Endodermal cell (in vitro differentiated cells): ENCODE results near the gene UPF1. TPM values are rescaled to one million over a fixed set of nuclear protein-coding genes. Genes with fewer than 3 reads are reported as not detected.
A peak's percentile ranks its signal among the peaks of the same experiment; 100 is the strongest.

Experiments
- DNase-seq: peaks from one replicate; pipeline ENCODE4 v3.0.0-alpha.2; 2017
- H3K27ac ChIP-seq: 2 replicates; pipeline ENCODE4 v1.5.1; 2013; ENCODE audit warnings: mild to moderate bottlenecking, low read depth, low read length, moderate library complexity
- H3K27me3 ChIP-seq: 2 replicates; pipeline ENCODE4 v1.6.1; 2013; ENCODE audit warnings: mild to moderate bottlenecking, low read length, moderate library complexity; ENCODE audit not compliant: insufficient read depth, control insufficient read depth, poor library complexity, severe bottlenecking
- H3K36me3 ChIP-seq: 2 replicates; pipeline ENCODE4 v1.7.0; 2013; ENCODE audit warnings: mild to moderate bottlenecking, low read length, moderate library complexity; ENCODE audit not compliant: control insufficient read depth, insufficient read depth
- H3K4me1 ChIP-seq: one replicate; pipeline ENCODE4 v1.7.0; 2013; ENCODE audit warnings: low read length; ENCODE audit not compliant: control insufficient read depth, insufficient read depth
- H3K4me3 ChIP-seq: 2 replicates; pipeline ENCODE4 v1.5.1; 2013; ENCODE audit warnings: mild to moderate bottlenecking, low read length, moderate library complexity
- H3K9ac ChIP-seq: 2 replicates; pipeline ENCODE4 v1.6.1; 2013; ENCODE audit warnings: mild to moderate bottlenecking, low read length, moderate library complexity; ENCODE audit not compliant: poor library complexity, severe bottlenecking; ENCODE audit errors: extremely low read depth
- H3K9me3 ChIP-seq: 2 replicates; pipeline ENCODE4 v1.6.1; 2013; ENCODE audit warnings: mild to moderate bottlenecking, low read length, moderate library complexity; ENCODE audit not compliant: control insufficient read depth
- H3K27ac Mint-ChIP-seq: 2 replicates; pipeline ENCODE4 v1.8.0; 2020; ENCODE audit warnings: mixed read lengths
- H3K27me3 Mint-ChIP-seq: 2 replicates; pipeline ENCODE4 v1.8.0; 2021; ENCODE audit warnings: mild to moderate bottlenecking, mixed read lengths; ENCODE audit not compliant: insufficient read depth
- H3K36me3 Mint-ChIP-seq: 2 replicates; pipeline ENCODE4 v1.8.0; 2020; ENCODE audit warnings: low read depth, mixed read lengths
- H3K4me1 Mint-ChIP-seq: 2 replicates; pipeline ENCODE4 v1.8.0; 2020; ENCODE audit warnings: mixed read lengths
- H3K4me3 Mint-ChIP-seq: 2 replicates; pipeline ENCODE4 v1.8.0; 2020; ENCODE audit warnings: mild to moderate bottlenecking, moderate library complexity, mixed read lengths
- H3K9me3 Mint-ChIP-seq: 2 replicates; pipeline ENCODE4 v1.8.0; 2020; ENCODE audit warnings: mild to moderate bottlenecking, mixed read lengths
- WGBS, 2 experiments: methylation state at CpG; one replicate each; pipeline versions ENCODE4 v1.1.5 to v1.1.7; 2013; ENCODE audit warnings: missing lambda C conversion rate in 2 of 2, mixed read lengths in 1 of 2; ENCODE audit not compliant: insufficient coverage in 1 of 2, insufficient read length in 1 of 2; 5-methylcytosine and 5-hydroxymethylcytosine counted together
- total RNA-seq, 2 donors: library from RNA; stranded (reverse); fragmentation: NEBNext Ultra II Directional in 1 of 2; extraction: Animal tissue kit (Norgen Biotek cat#: 25700) in 1 of 2; gene quantifications; 2 replicates in 1 of 2; 3 replicates in 1 of 2; pipeline ENCODE4 v1.2.1, GENCODE V29; 2021
- TF ChIP-seq, protein P1 (sequence below): fragments of 200-600 bp; sonication (generic); conservative IDR thresholded peaks from 2 replicates; pipeline ENCODE4 v1.5.0; 2021; ENCODE audit warnings: antibody characterized with exemption, mild to moderate bottlenecking

UPF1 gene
- total RNA-seq, 2 donors from 2014 or later: 82.1 to 87.3 TPM

DNA sequence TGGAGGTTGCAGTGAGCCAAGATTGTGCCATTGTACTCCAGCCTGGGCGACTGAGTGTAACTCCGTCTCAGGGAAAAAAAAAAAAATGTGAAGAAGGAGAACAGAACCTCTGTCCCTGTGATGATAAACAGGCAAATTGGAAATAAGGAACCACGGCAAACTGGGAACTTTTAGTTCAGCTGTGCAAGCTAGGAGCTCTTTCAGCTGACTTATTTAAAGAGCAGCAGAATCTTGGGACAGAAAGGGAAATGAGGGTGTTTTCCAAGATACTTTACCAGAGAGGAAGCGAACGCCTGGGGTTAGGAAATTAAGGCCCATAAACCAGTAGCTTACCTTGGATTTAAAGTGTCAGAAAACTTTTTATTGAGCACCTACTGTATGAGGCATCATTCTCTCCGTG lies 3.0 kb upstream of the UPF1 start:
- peaks cover 35% of the 10 kb centered on the region for H3K27me3 Mint-ChIP-seq
- TF ChIP-seq, protein P1, sequence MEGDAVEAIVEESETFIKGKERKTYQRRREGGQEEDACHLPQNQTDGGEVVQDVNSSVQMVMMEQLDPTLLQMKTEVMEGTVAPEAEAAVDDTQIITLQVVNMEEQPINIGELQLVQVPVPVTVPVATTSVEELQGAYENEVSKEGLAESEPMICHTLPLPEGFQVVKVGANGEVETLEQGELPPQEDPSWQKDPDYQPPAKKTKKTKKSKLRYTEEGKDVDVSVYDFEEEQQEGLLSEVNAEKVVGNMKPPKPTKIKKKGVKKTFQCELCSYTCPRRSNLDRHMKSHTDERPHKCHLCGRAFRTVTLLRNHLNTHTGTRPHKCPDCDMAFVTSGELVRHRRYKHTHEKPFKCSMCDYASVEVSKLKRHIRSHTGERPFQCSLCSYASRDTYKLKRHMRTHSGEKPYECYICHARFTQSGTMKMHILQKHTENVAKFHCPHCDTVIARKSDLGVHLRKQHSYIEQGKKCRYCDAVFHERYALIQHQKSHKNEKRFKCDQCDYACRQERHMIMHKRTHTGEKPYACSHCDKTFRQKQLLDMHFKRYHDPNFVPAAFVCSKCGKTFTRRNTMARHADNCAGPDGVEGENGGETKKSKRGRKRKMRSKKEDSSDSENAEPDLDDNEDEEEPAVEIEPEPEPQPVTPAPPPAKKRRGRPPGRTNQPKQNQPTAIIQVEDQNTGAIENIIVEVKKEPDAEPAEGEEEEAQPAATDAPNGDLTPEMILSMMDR: no peak
- H3K4me3 Mint-ChIP-seq: no peak overlapping the region
- Histone ChIP-seq H3K4me1 (no peaks in the 10 kb centered on the region), H3K27me3 (peaks cover 10% of the 10 kb centered on the region), H3K27ac (no peak overlapping the region), H3K36me3 (no peaks in the 10 kb centered on the region), H3K4me3 (no peak overlapping the region), H3K9ac (no peak overlapping the region), H3K9me3 (peaks cover 7% of the 10 kb centered on the region)
- peaks cover 9% of the 10 kb centered on the region for H3K4me1 Mint-ChIP-seq
- WGBS, 2 experiments: 71 to 78% methylated on average over 5 to 6 of the region's 6 CpGs
- peaks cover 15% of the 10 kb centered on the region for H3K9me3 Mint-ChIP-seq
- no peaks in the 10 kb centered on the region for H3K36me3 Mint-ChIP-seq
- DNase-seq: no peak
- no peak overlapping the region for H3K27ac Mint-ChIP-seq

DNA sequence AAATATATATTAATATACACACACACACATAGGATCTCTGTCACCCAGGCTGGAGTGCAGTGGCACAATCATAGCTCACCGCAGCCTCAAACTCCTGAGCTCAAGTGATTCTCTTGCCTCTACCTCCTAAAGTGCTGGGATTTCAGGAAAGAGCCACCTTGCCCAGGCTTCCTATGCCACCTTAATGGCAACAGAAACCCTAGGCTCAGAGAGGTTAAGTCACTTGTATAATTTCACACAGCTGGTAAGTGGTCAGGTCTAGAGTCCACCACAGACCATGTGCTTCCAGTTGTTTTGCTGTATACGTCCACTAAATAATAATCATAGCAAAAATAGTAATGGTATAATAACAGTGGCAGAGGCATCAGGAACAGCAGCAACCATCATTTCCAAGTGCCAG lies 1.3 kb upstream of the UPF1 start:
- Mint-ChIP-seq H3K36me3 (peaks cover 16% of the 10 kb centered on the region), H3K27ac (no peak overlapping the region), H3K4me1 (peaks cover 22% of the 10 kb centered on the region), H3K4me3 (no peak overlapping the region), H3K27me3 (peaks cover 27% of the 10 kb centered on the region), H3K9me3 (peaks cover 15% of the 10 kb centered on the region)
- H3K36me3 ChIP-seq: peaks cover 11% of the 10 kb centered on the region
- H3K4me3 ChIP-seq: no peak overlapping the region
- TF ChIP-seq, protein P1: no peak
- H3K9me3 ChIP-seq: peaks cover 7% of the 10 kb centered on the region
- H3K4me1 ChIP-seq: no peaks in the 10 kb centered on the region
- H3K27me3 ChIP-seq: peaks cover 10% of the 10 kb centered on the region
- 82 to 100% methylated on average over 1 to 2 of the region's 2 CpGs for WGBS, 2 experiments
- H3K9ac ChIP-seq: no peak overlapping the region
- no peak overlapping the region for H3K27ac ChIP-seq
- no peak for DNase-seq

DNA sequence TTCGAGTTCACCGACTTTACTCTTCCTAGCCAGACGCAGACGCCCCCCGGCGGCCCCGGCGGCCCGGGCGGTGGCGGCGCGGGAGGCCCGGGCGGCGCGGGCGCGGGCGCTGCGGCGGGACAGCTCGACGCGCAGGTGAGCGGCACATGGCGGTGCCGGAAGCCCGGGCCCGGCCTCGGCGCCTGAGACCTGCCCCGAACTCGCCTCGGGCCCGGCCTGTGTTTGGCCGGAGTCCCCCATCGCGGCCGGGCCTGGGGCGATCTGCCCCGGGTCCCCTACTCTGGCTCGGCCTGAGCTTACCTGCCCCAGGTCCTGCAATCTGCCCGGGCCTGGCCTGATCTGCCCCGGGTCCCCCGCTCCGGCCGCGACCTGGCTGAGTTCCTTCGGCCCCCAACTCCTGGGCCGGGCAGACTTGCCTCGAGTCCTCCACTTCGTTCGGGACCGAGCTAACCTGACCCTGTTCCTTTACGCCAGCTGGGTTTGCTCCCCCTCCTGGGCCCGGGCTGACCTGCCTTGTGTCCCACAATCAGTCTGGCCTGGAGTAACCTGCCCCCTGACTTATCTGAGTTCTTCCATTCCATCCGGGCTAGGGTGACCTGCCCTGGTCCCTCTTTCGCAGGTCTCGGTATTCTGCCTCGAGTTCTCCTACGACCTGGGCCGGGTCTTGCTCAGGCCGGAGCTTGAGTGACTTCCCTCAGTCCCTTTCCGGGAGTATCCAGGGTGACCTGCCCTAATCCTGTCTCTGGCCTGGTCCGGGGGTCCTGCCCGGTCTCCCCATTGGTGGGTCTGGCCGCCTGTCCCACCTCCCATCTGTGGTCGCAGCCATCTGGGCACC lies 764 bp downstream of the UPF1 start:
- H3K9me3 Mint-ChIP-seq: peaks cover 3% of the 10 kb centered on the region
- H3K9ac ChIP-seq: peak overlapping the region; percentile 77
- H3K9me3 ChIP-seq: no peaks in the 10 kb centered on the region
- 0 to 1% methylated on average over 38 to 69 of the region's 69 CpGs for WGBS, 2 experiments
- peaks cover 22% of the 10 kb centered on the region for H3K4me1 Mint-ChIP-seq
- DNase-seq: peak; percentile 86
- H3K4me3 Mint-ChIP-seq: peak overlapping the region; percentile 89
- H3K27me3 ChIP-seq: peaks cover 10% of the 10 kb centered on the region
- peak overlapping the region; percentile 91 for H3K27ac Mint-ChIP-seq
- peaks cover 28% of the 10 kb centered on the region for H3K36me3 ChIP-seq
- H3K4me1 ChIP-seq: no peaks in the 10 kb centered on the region
- peak overlapping the region; percentile 85 for H3K4me3 ChIP-seq
- H3K36me3 Mint-ChIP-seq: peaks cover 31% of the 10 kb centered on the region
- peaks cover 13% of the 10 kb centered on the region for H3K27me3 Mint-ChIP-seq
- no peak overlapping the region for H3K27ac ChIP-seq
- TF ChIP-seq, protein P1: peak; percentile 60
